ENCODE measurements around the gene PPP1R16B.
"Not testable (repeated sequence)": the region's sequence is repeated elsewhere in the genome, so short reads cannot be mapped to it uniquely, and the experiment has no call there.

The PPP1R16B gene

GRCh38 chr20:38809942-38810341, 4.4 kb downstream of the PPP1R16B start:
- Mint-ChIP-seq H3K4me3 (no peak overlapping the region), H3K4me1 (peaks cover 82% of the 10 kb centered on the region), H3K27me3 (no peaks in the 10 kb centered on the region), H3K9me3 (no peaks in the 10 kb centered on the region), H3K27ac (no peak overlapping the region)
- DNase-seq (no peak), ATAC-seq (no peak)

GRCh38 chr20:38810926-38811630, 5.6 kb downstream of the PPP1R16B start:
- no peak for ATAC-seq

GRCh38 chr20:38811769-38812168, 6.3 kb downstream of the PPP1R16B start:
- Mint-ChIP-seq H3K9me3 (no peaks in the 10 kb centered on the region), H3K4me3 (no peak overlapping the region), H3K27ac (no peak overlapping the region), H3K27me3 (no peaks in the 10 kb centered on the region), H3K4me1 (peaks cover 96% of the 10 kb centered on the region)
- no peak for DNase-seq
- no peak for ATAC-seq

More at GRCh38 chr20:38810926-38811630, 5.6 kb downstream of the PPP1R16B start:
- DNase-seq = no peak
- Mint-ChIP-seq H3K4me3 (no peak overlapping the region), H3K27ac (no peak overlapping the region), H3K9me3 (no peaks in the 10 kb centered on the region), H3K27me3 (no peaks in the 10 kb centered on the region), H3K4me1 (peaks cover 89% of the 10 kb centered on the region)

- Mint-ChIP-seq H3K4me1 (peaks cover 97% of the 10 kb centered on the region), H3K9me3 (no peaks in the 10 kb centered on the region), H3K27me3 (no peaks in the 10 kb centered on the region), H3K27ac (no peak overlapping the region), H3K4me3 (no peak overlapping the region)
- no peak for DNase-seq
- ATAC-seq = no peak
These were observed 6.7 kb downstream of the PPP1R16B start for GRCh38 chr20:38812182-38812581.

GRCh38 chr20:38812709-38813573, 7.4 kb downstream of the PPP1R16B start:
- Mint-ChIP-seq H3K27me3 (no peaks in the 10 kb centered on the region), H3K4me1 (peaks cover 97% of the 10 kb centered on the region), H3K4me3 (no peak overlapping the region), H3K9me3 (no peaks in the 10 kb centered on the region), H3K27ac (no peak overlapping the region)
- ATAC-seq (no peak), DNase-seq (no peak)

- DNase-seq, H3K9me3 Mint-ChIP-seq, H3K27ac Mint-ChIP-seq, ATAC-seq, H3K4me3 Mint-ChIP-seq, H3K27me3 Mint-ChIP-seq: not testable (repeated sequence)
- peaks cover 95% of the 10 kb centered on the region for H3K4me1 Mint-ChIP-seq
These were observed 8.1 kb downstream of the PPP1R16B start for GRCh38 chr20:38813574-38813962.

- H3K27me3 Mint-ChIP-seq = no peaks in the 10 kb centered on the region
- DNase-seq = no peak
- peaks cover 0 to 7% of the 10 kb centered on the region in 2 donors for H3K9me3 Mint-ChIP-seq
- no peak for ATAC-seq
- H3K4me1 Mint-ChIP-seq = peaks cover 83% of the 10 kb centered on the region
- no peak overlapping the region for H3K4me3 Mint-ChIP-seq
- H3K27ac Mint-ChIP-seq = no peak overlapping the region
These were observed 9.9 kb downstream of the PPP1R16B start for GRCh38 chr20:38815446-38815845.

GRCh38 chr20:38818113-38819065, 12.9 kb downstream of the PPP1R16B start:
- Mint-ChIP-seq H3K27ac (no peak overlapping the region), H3K4me1 (peaks cover 75% of the 10 kb centered on the region), H3K4me3 (no peak overlapping the region), H3K27me3 (no peaks in the 10 kb centered on the region), H3K9me3 (peaks cover 4 to 15% of the 10 kb centered on the region in 2 donors)
- ATAC-seq (no peak), DNase-seq (no peak)

GRCh38 chr20:38825571-38825900, 20.0 kb downstream of the PPP1R16B start:
- DNase-seq (no peak), ATAC-seq (no peak)
- no peak overlapping the region for H3K4me3 Mint-ChIP-seq
- peaks cover 77% of the 10 kb centered on the region for H3K4me1 Mint-ChIP-seq
- H3K9me3 Mint-ChIP-seq = peaks cover 4 to 8% of the 10 kb centered on the region in 2 donors
- no peaks in the 10 kb centered on the region for H3K27me3 Mint-ChIP-seq
- no peak overlapping the region for H3K27ac Mint-ChIP-seq

- Mint-ChIP-seq H3K4me3 (no peak overlapping the region), H3K9me3 (peaks cover 4 to 7% of the 10 kb centered on the region in 2 donors), H3K27ac (no peak overlapping the region), H3K4me1 (peaks cover 80% of the 10 kb centered on the region), H3K27me3 (no peaks in the 10 kb centered on the region)
- ATAC-seq = no peak
- no peak for DNase-seq
These were observed 20.6 kb downstream of the PPP1R16B start for GRCh38 chr20:38825901-38826625.

GRCh38 chr20:38827770-38828281, 22.3 kb downstream of the PPP1R16B start:
- DNase-seq (no peak), ATAC-seq (peak; percentile 35)
- Mint-ChIP-seq H3K4me1 (peaks cover 80% of the 10 kb centered on the region), H3K9me3 (peaks cover 0 to under 1% of the 10 kb centered on the region in 2 donors), H3K4me3 (peak overlapping the region; percentile 27 to 29), H3K27ac (peak overlapping the region; percentile 59 to 60), H3K27me3 (no peaks in the 10 kb centered on the region)

GRCh38 chr20:38828514-38829295, 23.2 kb downstream of the PPP1R16B start:
- DNase-seq (no peak), ATAC-seq (no peak)
- no peak overlapping the region for H3K27ac Mint-ChIP-seq
- H3K4me1 Mint-ChIP-seq = peaks cover 87% of the 10 kb centered on the region
- no peaks in the 10 kb centered on the region for H3K9me3 Mint-ChIP-seq
- H3K4me3 Mint-ChIP-seq = no peak overlapping the region
- no peaks in the 10 kb centered on the region for H3K27me3 Mint-ChIP-seq

GRCh38 chr20:38829296-38829875, 23.9 kb downstream of the PPP1R16B start:
- Mint-ChIP-seq H3K9me3 (no peaks in the 10 kb centered on the region), H3K4me3 (no peak overlapping the region), H3K4me1 (peaks cover 94% of the 10 kb centered on the region), H3K27me3 (no peaks in the 10 kb centered on the region), H3K27ac (peak overlapping the region in 1 of 2 donors; percentile 4)
- DNase-seq (no peak), ATAC-seq (no peak)

GRCh38 chr20:38830356-38830755, 24.9 kb downstream of the PPP1R16B start:
- no peaks in the 10 kb centered on the region for H3K27me3 Mint-ChIP-seq
- H3K9me3 Mint-ChIP-seq = no peaks in the 10 kb centered on the region
- no peak overlapping the region for H3K4me3 Mint-ChIP-seq
- ATAC-seq (no peak), DNase-seq (no peak)
- no peak overlapping the region for H3K27ac Mint-ChIP-seq
- H3K4me1 Mint-ChIP-seq = peaks cover 93% of the 10 kb centered on the region
